ENCODE results near the gene CSRP1. TPM values are rescaled to one million over a fixed set of nuclear protein-coding genes. Genes with fewer than 3 reads are reported as not detected.

Gene CSRP1
- total and polyA plus RNA-seq, 2 of the 13 experiments (the other 11 are each of a cell fraction or from before 2014, with no cell fraction given): 17.7 to 68.9 TPM

DNA sequence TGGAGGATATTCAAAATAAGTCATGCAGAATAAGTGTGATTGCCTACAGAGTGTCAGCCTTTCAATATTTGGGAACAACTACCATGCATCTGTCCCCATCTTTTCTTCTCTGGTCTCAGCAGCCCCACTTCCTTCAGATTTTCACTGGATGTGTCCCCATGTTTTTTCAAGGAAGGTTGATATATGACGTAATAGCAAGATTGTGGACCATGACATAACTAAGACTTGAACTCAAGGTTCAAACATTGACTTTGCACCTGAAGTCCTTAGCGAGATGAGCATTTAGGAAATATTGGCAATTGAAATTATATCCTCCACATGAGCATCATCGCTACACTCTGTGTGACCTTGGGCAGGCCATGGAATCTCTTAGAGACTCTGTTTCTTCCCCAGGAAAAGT is 37.8 kb upstream of the CSRP1 start (continued):
- TF ChIP-seq, protein P1, sequence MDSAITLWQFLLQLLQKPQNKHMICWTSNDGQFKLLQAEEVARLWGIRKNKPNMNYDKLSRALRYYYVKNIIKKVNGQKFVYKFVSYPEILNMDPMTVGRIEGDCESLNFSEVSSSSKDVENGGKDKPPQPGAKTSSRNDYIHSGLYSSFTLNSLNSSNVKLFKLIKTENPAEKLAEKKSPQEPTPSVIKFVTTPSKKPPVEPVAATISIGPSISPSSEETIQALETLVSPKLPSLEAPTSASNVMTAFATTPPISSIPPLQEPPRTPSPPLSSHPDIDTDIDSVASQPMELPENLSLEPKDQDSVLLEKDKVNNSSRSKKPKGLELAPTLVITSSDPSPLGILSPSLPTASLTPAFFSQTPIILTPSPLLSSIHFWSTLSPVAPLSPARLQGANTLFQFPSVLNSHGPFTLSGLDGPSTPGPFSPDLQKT (CRISPR knock-in tag; IDR thresholded peaks at IDR 0.05; ENCODE audit: borderline replicate concordance): no peak
- no peak for TF ChIP-seq ZNF547 (CRISPR knock-in tag; IDR thresholded peaks at IDR 0.05)
- TF ChIP-seq SOX5 (CRISPR knock-in tag; IDR thresholded peaks at IDR 0.05; ENCODE audit: borderline replicate concordance): no peak
- no peak for TF ChIP-seq ZNF572 (CRISPR knock-in tag; IDR thresholded peaks at IDR 0.05)
- no peak for TF ChIP-seq ZBTB38 (CRISPR knock-in tag; IDR thresholded peaks at IDR 0.05)

DNA sequence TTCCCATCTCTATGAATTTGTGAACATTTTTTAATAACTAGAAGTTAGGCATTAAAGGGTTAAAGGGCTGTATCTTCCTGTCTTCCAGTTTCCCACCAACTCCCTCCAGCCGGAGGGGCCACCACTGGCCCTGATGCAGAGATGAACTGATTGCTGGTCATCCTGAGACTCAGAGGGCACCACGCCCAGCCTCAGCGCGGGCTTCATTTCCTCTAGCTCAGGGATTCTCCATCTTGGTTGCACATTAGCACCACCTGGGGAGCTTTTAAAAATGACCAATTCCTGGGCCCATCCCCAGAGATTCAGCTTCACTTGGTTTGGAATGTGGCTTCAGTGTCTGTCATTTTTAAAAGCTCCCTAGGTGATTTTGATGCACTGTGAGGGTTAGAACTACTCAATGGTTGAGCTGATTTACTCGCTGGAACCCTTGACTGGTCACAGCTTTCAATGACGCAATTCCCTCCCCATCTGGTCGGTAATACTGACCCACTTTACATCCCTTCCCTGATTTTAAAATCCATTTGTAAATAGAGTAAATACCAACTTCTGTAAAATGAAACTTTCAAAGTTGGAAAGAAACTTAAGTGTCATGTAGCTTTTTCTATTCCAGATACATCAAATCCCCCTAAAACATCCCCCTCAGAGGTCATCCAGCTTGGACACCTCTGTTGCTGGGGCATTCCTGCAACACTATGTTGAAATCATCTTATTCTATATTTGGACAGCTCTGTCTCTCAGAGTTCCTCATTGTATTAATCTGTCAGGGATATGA is 37.1 kb upstream of the CSRP1 start:
- ChIA-PET POLR2A (no interaction called here), CTCF (ENCODE audit: low intra/inter-chr PET ratio, low total read pairs) (no interaction called here)
- H3K4me1 ChIP-seq (ENCODE audit: insufficient read depth, low read length): peaks cover 10% of the 10 kb centered on the region; the same call in 1 of the 2 replicates
- intact Hi-C loops (cut with micrococcal nuclease; ENCODE audit: unreplicated experiment) (no loop called here), in situ Hi-C loops (cut with HindIII; ENCODE audit: extremely low pct_ligation_motif_present, low pct_unique_long_range_greater_than_20kb) (no loop called here)
- ATAC-seq: no peak
- BruUV-seq (replicated peaks): no TSS peak
- no peak for DNase-seq (ENCODE audit: low spot score)
- H3K4me3 ChIP-seq (replicated peaks in 1 of 3; ENCODE audit: insufficient read depth in 1 of 3, low read depth in 2 of 3, low read length in 3 of 3): no peak overlapping the region
- H3K27me3 ChIP-seq (ENCODE audit: control insufficient read depth in 1 of 2, insufficient read depth in 2 of 2, low read length in 2 of 2): peaks cover 8 to 40% of the 10 kb centered on the region in 2 experiments; a peak in 4 of 5 replicates
- no peaks in the 10 kb centered on the region for H3K36me3 ChIP-seq (replicated peaks in 1 of 2; ENCODE audit: control insufficient read depth in 1 of 2, insufficient read depth in 2 of 2, low read length in 2 of 2)
- H3K27ac ChIP-seq (ENCODE audit: extremely low read length, insufficient read depth, low read length): no peak overlapping the region
- WGBS (ENCODE audit: low lambda C conversion rate): 32% methylated on average over 7 of the region's 7 CpGs
- H3K9ac ChIP-seq (ENCODE audit: insufficient read depth, low read depth, low read length): no peak overlapping the region
- H2AFZ ChIP-seq (ENCODE audit: low read length): no peak overlapping the region
- no peaks in the 10 kb centered on the region for H4K20me1 ChIP-seq (ENCODE audit: insufficient read depth, low read length)
- no peaks in the 10 kb centered on the region for H3K9me3 ChIP-seq (ENCODE audit: low read length)
- no peak for FAIRE-seq
- no peaks in the 10 kb centered on the region for H3K79me2 ChIP-seq (ENCODE audit: insufficient read depth, low read length)
- TF ChIP-seq, protein P2, sequence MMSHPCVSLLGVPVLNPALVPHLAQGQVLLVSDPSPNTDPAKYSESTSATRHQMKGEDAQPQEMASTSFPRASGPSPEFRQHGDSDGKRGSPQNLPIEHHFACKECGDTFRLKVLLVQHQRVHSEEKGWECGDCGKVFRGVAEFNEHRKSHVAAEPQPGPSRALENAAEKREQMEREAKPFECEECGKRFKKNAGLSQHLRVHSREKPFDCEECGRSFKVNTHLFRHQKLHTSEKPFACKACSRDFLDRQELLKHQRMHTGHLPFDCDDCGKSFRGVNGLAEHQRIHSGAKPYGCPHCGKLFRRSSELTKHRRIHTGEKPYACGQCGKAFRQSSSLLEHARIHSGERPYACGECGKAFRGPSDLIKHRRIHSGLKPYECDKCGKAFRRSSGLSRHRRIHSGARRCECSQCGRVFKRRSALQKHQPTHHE (CRISPR knock-in tag; IDR thresholded peaks at IDR 0.05; ENCODE audit: borderline replicate concordance): no peak
- no peak for TF ChIP-seq PHF8 (CRISPR knock-in tag; IDR thresholded peaks at IDR 0.05)
- TF ChIP-seq ZNF879 (CRISPR knock-in tag; IDR thresholded peaks at IDR 0.05): no peak
- 0 out of 2 replicates have a peak, but pooled peaks have one; percentile 14 for TF ChIP-seq ATF7 (IDR thresholded peaks at IDR 0.05)
- TF ChIP-seq ATF7 (CRISPR knock-in tag; IDR thresholded peaks at IDR 0.05): no peak
- TF ChIP-seq ZNF577 (CRISPR knock-in tag; IDR thresholded peaks at IDR 0.05; ENCODE audit: borderline replicate concordance, low read depth): no peak
- H3K4me2 ChIP-seq (ENCODE audit: low read depth, low read length): no peak overlapping the region
